ENCODE results near the gene HMCN2. TPM values are rescaled to one million over a fixed set of nuclear protein-coding genes. Genes with fewer than 3 reads are reported as not detected.

HMCN2 gene
- total RNA-seq, 1 donor from 2014 or later = not detected

GRCh38 chr9:130308081-130308571, 42.6 kb downstream of the HMCN2 start:
- TF ChIP-seq, protein P1, sequence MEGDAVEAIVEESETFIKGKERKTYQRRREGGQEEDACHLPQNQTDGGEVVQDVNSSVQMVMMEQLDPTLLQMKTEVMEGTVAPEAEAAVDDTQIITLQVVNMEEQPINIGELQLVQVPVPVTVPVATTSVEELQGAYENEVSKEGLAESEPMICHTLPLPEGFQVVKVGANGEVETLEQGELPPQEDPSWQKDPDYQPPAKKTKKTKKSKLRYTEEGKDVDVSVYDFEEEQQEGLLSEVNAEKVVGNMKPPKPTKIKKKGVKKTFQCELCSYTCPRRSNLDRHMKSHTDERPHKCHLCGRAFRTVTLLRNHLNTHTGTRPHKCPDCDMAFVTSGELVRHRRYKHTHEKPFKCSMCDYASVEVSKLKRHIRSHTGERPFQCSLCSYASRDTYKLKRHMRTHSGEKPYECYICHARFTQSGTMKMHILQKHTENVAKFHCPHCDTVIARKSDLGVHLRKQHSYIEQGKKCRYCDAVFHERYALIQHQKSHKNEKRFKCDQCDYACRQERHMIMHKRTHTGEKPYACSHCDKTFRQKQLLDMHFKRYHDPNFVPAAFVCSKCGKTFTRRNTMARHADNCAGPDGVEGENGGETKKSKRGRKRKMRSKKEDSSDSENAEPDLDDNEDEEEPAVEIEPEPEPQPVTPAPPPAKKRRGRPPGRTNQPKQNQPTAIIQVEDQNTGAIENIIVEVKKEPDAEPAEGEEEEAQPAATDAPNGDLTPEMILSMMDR (IDR thresholded peaks at IDR 0.05; ENCODE audit: insufficient read depth, low read length, poor library complexity, severe bottlenecking) = no peak
- Histone ChIP-seq H3K36me3 (ENCODE audit: control insufficient read depth, insufficient read depth, low read length) (no peaks in the 10 kb centered on the region), H3K27me3 (ENCODE audit: control insufficient read depth, insufficient read depth, low read length) (peaks cover 28% of the 10 kb centered on the region), H3K4me3 (ENCODE audit: low read depth, low read length) (no peak overlapping the region)
- no peak for DNase-seq (ENCODE audit: low read depth)

GRCh38 chr9:130309689-130310455, 44.3 kb downstream of the HMCN2 start:
- TF ChIP-seq, protein P1 (IDR thresholded peaks at IDR 0.05; ENCODE audit: insufficient read depth, low read length, poor library complexity, severe bottlenecking) = no peak
- DNase-seq (ENCODE audit: low read depth) = no peak
- Histone ChIP-seq H3K27me3 (ENCODE audit: control insufficient read depth, insufficient read depth, low read length) (peaks cover 16% of the 10 kb centered on the region), H3K36me3 (ENCODE audit: control insufficient read depth, insufficient read depth, low read length) (no peaks in the 10 kb centered on the region), H3K4me3 (ENCODE audit: low read depth, low read length) (no peak overlapping the region)

GRCh38 chr9:130310456-130310855, 44.9 kb downstream of the HMCN2 start:
- peaks cover 14% of the 10 kb centered on the region for H3K27me3 ChIP-seq (ENCODE audit: control insufficient read depth, insufficient read depth, low read length)
- no peak for DNase-seq (ENCODE audit: low read depth)
- TF ChIP-seq, protein P1 (IDR thresholded peaks at IDR 0.05; ENCODE audit: insufficient read depth, low read length, poor library complexity, severe bottlenecking) = no peak
- H3K36me3 ChIP-seq (ENCODE audit: control insufficient read depth, insufficient read depth, low read length) = no peaks in the 10 kb centered on the region
- H3K4me3 ChIP-seq (ENCODE audit: low read depth, low read length) = no peak overlapping the region

GRCh38 chr9:130311003-130311402, 45.4 kb downstream of the HMCN2 start:
- no peak for DNase-seq (ENCODE audit: low read depth)
- no peak overlapping the region for H3K4me3 ChIP-seq (ENCODE audit: low read depth, low read length)
- TF ChIP-seq, protein P1 (IDR thresholded peaks at IDR 0.05; ENCODE audit: insufficient read depth, low read length, poor library complexity, severe bottlenecking) = no peak
- no peaks in the 10 kb centered on the region for H3K36me3 ChIP-seq (ENCODE audit: control insufficient read depth, insufficient read depth, low read length)
- peaks cover 13% of the 10 kb centered on the region for H3K27me3 ChIP-seq (ENCODE audit: control insufficient read depth, insufficient read depth, low read length)

DNA sequence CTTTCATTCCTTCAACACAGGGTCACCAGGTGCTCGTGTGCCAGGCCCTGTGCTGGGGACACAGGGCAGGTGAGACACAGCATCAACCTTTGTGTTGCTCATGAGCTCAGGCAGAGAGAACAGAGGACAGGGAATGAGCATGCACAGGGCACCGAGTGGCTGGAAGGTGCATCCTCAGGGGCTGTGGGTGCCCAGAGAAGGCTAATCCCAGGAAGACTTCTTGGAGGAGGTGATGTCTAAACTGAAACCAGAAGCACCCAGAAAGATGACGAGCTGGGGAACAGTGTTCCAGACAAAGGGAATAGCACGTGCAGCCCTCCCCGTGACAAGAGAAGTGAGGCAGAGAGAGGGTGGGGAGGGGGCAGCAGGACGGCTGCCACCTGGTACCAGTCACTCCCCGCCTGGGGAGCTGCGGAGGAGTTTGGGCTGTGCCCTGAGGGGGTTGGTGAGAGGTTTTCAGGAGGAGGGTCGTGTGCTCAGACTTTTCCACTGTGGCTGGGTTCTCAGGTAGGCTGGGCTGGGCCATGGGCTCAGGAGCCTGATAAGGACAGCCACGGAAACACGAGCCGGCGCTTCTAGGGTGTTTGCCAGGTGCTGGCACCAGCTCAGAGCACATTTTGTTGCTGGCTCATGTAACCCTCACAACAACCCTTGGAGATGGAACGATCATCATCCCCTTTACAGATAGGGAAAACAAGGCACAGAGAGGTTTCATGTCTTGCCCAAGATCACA, 46.0 kb downstream of the HMCN2 start:
- TF ChIP-seq, protein P1 (IDR thresholded peaks at IDR 0.05; ENCODE audit: insufficient read depth, low read length, poor library complexity, severe bottlenecking) = no peak
- DNase-seq (ENCODE audit: low read depth) = no peak
- H3K36me3 ChIP-seq (ENCODE audit: control insufficient read depth, insufficient read depth, low read length) = no peaks in the 10 kb centered on the region
- peaks cover 11% of the 10 kb centered on the region for H3K27me3 ChIP-seq (ENCODE audit: control insufficient read depth, insufficient read depth, low read length)
- H3K4me3 ChIP-seq (ENCODE audit: low read depth, low read length) = no peak overlapping the region

All from kidney epithelial cell (primary cell).